Epithelial cell of proximal tubule (primary cell): ENCODE results near the gene PERCC1. TPM values are rescaled to one million over a fixed set of nuclear protein-coding genes. Genes with fewer than 3 reads are reported as not detected.

Source experiments
- DNase-seq: peaks from one replicate; pipeline ENCODE4 v3.0.0-alpha.2; 2011; ENCODE audit warnings: low read depth
- H3K4me3 ChIP-seq: 2 replicates; pipeline ENCODE4 v1.5.1; 2011; ENCODE audit warnings: low read depth, mild to moderate bottlenecking, low read length
- total RNA-seq: library from RNA; depleted of rRNA; stranded (reverse); fragments of >200 nt; gene quantifications from 2 replicates; pipeline ENCODE4 v1.2.3, GENCODE V29; 2015
- TF ChIP-seq, protein P1 (sequence below): conservative IDR thresholded peaks from 2 replicates; pipeline ENCODE4 v1.5.1; 2012; ENCODE audit warnings: low read depth, mild to moderate bottlenecking, low read length

PERCC1 gene
- total RNA-seq, 1 donor from 2014 or later: not detected

DNA sequence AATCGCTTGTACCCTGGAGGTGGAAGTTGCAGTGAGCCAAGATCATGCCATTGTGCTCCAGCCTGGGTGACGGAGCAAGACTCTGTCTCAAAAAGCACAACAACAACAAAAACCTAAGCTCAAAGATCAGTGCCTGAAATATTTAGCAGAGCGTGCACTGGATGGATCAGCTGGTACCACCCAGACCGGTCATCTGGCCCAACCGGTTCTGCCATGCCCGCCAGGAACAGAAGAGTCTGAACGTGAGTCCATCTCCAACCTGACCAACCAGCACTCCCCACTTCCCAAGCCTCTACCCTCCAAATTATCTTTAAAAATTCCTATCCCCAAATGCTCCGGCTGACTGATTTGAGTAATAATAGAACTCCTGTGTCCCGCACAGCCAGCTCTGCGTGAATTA, 8.8 kb upstream of the PERCC1 start:
- TF ChIP-seq, protein P1, sequence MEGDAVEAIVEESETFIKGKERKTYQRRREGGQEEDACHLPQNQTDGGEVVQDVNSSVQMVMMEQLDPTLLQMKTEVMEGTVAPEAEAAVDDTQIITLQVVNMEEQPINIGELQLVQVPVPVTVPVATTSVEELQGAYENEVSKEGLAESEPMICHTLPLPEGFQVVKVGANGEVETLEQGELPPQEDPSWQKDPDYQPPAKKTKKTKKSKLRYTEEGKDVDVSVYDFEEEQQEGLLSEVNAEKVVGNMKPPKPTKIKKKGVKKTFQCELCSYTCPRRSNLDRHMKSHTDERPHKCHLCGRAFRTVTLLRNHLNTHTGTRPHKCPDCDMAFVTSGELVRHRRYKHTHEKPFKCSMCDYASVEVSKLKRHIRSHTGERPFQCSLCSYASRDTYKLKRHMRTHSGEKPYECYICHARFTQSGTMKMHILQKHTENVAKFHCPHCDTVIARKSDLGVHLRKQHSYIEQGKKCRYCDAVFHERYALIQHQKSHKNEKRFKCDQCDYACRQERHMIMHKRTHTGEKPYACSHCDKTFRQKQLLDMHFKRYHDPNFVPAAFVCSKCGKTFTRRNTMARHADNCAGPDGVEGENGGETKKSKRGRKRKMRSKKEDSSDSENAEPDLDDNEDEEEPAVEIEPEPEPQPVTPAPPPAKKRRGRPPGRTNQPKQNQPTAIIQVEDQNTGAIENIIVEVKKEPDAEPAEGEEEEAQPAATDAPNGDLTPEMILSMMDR: no peak
- DNase-seq: no peak
- H3K4me3 ChIP-seq: no peak overlapping the region

DNA sequence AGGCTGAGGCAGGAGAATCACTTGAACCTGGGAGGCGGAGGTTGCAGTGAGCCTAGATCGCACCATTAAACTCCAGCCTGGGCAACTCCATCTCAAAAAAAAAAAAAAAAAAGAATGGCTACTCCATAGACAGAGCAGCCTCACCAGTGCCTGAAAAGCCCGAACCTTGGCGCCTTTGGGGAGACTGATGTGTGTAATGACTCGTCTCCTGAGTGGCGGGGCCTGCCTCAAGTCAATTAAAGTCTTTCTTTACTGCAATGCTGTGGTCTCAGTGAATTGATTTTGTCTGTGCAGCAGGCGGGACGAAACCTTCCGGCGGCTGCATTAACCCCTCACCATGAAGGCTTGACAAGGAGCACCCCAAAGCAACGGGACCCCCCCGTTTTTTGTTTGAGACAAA, 6.8 kb upstream of the PERCC1 start:
- no peak for DNase-seq
- H3K4me3 ChIP-seq: no peak overlapping the region
- TF ChIP-seq, protein P1: no peak

DNA sequence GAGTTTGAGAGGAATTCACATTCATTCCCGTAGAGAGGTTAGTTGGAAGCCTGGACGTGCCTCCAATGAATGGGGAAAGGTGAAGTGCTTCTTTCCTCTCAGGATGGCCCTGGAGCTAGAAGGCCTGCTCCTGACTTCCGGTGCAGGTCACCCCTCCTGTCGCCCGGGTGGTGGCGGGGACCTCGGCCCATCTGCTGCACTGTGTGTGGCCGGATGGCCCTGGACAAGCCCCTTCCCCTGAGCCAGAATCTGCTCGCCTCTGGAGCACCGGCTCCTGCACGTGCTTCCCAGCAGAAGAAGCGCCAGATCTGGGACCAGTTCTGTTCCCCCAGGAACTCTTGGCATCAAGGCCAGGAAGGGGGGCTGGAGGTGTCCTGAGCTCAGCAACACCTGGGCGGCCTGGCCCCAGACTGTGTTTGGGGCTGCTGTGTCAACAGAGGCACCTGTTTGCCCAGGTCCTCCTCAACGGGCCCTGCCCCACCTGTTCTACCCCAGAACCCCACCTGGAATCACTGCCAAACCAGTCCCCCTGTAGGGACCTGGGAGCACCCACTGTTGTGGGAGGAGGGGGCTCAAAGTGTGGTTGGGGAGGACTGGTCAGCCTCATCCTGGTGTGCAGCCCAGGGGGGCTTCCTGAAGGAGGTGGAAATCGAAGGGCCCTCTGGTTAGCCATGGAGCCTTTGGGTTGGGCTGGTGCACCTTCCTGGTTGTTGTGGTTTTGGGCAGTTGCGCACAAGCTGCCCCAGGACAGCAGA, 5.1 kb upstream of the PERCC1 start:
- no peak overlapping the region for H3K4me3 ChIP-seq
- TF ChIP-seq, protein P1: no peak
- DNase-seq: no peak

DNA sequence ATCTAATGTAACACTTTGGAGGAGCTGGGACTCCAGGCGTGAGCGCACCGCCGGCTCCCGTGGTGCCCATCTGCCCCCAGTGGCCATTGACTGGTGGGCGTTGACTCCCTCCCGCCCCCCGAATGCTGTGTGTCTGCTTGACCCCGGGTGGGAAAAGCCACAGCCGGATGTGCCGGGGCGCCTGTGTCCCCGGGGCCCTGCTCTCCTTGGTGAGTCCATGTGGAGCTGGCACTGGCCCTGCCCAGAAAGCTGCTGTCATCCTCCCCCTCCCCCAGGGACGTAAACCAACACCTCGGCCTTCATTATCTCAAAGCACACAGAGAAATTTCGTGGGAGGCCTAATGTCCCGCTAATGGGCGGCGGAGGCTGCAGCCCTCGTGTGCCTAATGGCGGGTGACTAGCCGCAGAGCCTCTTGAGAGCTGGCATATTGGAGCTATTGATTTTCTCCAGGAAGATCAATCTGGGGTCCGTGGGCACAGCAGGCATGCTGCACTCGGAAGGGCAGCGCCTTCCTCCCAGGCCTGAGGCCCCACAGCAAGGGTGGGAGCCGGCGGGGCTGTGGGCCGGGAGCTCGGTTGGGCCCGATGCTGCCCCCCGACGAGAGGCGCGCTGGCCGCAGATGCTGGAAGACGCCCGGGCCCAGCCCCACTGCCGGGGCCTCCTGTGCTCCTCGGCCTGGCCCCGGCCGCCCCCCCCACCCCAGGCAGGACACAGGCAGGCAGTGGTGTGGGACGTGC, 4.0 kb upstream of the PERCC1 start:
- TF ChIP-seq, protein P1: no peak
- no peak for DNase-seq
- H3K4me3 ChIP-seq: no peak overlapping the region

DNA sequence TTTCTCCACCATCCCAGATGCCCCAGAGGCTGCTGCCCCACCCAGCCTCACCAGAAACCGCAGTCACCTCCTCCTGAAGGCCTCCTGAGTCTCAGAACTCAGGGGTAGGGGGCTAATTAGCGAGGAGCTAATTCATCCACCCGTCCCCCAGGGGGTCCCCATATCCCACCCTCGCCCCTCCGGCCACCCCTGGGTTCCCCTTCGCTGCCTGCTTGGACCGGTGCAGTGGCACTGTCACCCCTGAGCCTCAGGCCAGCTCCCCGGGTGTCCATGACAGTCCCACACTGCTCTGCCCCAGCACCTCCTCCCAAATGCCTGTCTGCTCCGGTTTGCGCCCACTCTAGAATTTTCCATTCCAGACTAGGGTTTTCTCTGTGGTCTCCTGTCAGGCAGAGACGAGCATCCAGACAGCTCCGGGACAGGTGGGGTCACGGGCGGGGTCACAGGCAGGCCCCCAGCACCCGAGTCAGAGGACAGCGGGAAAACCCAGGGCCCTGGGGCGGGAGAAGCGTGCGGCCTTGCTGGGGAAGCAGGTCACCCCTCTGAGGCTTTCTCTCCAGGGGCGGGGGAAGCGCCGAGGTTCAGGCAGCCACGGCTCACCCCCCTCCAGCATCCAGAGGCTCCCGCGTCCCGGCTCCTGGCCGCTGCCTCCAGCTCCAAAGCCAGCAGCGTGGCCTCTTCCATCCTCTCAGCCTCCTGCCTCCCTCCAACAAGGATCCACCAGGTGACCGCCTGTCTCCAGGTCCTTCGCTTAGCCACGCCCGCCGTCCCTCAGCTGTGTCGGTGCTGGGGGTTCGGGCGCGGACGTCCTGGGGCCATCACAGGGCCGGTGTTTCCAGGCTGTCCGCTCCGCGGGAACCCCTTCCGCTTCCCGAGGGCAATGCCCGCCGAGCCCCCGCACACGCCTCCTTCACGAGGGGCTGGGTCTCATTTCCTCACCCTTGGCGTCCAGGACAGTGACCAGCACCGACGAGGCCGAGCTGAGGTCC, 3.1 kb upstream of the PERCC1 start:
- DNase-seq: no peak
- H3K4me3 ChIP-seq: no peak overlapping the region
- TF ChIP-seq, protein P1: no peak

DNA sequence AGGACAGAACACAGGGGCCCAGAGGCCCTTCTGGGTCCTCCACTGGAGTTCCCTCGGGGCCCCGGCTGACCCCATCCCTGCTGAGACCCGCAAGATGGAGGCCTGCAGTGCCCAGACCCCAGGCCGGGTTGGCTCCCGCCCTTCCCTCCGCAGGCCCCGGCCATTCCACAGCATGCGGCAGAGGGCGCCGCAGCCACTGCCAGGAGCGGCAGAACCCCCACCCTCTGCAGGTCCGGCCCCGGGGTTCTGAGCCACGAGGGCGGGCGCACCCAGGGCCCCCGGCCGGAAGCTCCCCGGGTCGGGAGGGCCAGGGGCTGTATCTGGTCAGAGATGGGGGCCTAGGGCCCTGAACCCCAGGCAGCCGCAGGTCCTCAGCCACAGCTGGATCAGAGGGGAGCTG, 2.4 kb upstream of the PERCC1 start:
- DNase-seq: no peak
- TF ChIP-seq, protein P1: no peak
- no peak overlapping the region for H3K4me3 ChIP-seq
